Measurements from ENCODE around the gene SLC7A6.

GRCh38 chr16:68236826-68237242 is 27.5 kb upstream of the SLC7A6 start:
- TF ChIP-seq CTCF (IDR thresholded peaks at IDR 0.05): no peak
- TF ChIP-seq POLR2A (IDR thresholded peaks at IDR 0.05): no peak

All from thyroid gland (tissue), 4 donors.